NB4 (cell line): ENCODE measurements around the gene EXOC7.

ENCODE experiments used
- MYC ChIP-seq: IDR thresholded peaks from 2 replicates; pipeline ENCODE4 v1.6.1; 2011; ENCODE audit warnings: low read depth, low read length
- POLR2A ChIP-seq: IDR thresholded peaks from 2 replicates; pipeline ENCODE4 v1.6.1; 2011; ENCODE audit warnings: mild to moderate bottlenecking; ENCODE audit not compliant: insufficient read length; ENCODE audit errors: extremely low read depth
- TF ChIP-seq, protein P1 (sequence below): IDR thresholded peaks from one replicate; pipeline ENCODE4 v1.5.1; 2012; ENCODE audit warnings: low read depth, low read length

DNA sequence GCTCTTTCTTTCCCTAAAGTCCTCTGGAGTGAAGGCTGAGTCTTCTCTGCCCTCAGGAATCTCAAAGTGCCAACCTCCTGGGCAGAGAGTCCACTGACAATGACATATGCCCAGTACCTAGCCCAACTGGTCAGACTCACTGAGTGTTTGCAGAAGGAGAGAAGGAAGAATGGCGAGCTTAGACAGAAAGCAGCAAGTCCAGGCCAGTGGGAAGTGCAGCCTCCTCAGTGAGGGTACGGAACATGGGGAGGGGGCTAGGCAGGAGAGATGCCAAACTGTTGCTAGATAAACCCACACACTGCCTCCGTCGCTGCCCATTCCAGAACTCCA, 678 bp downstream of the EXOC7 start:
- TF ChIP-seq, protein P1, sequence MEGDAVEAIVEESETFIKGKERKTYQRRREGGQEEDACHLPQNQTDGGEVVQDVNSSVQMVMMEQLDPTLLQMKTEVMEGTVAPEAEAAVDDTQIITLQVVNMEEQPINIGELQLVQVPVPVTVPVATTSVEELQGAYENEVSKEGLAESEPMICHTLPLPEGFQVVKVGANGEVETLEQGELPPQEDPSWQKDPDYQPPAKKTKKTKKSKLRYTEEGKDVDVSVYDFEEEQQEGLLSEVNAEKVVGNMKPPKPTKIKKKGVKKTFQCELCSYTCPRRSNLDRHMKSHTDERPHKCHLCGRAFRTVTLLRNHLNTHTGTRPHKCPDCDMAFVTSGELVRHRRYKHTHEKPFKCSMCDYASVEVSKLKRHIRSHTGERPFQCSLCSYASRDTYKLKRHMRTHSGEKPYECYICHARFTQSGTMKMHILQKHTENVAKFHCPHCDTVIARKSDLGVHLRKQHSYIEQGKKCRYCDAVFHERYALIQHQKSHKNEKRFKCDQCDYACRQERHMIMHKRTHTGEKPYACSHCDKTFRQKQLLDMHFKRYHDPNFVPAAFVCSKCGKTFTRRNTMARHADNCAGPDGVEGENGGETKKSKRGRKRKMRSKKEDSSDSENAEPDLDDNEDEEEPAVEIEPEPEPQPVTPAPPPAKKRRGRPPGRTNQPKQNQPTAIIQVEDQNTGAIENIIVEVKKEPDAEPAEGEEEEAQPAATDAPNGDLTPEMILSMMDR, result no peak
- TF ChIP-seq POLR2A (no peak), MYC (no peak)
